Activated CD4-positive, alpha-beta memory T cell treated with anti-CD3 and anti-CD28 coated beads, Interleukin-2, amount 10 ng/mL, durations not matched to agents 7 days and 5 days (primary cell): ENCODE results near the gene STAMBPL1. TPM values are rescaled to one million over a fixed set of nuclear protein-coding genes. Genes with fewer than 3 reads are reported as not detected.

Source experiments
- CTCF ChIA-PET: fragments of 350-600 bp; sonication (Branson Sonifier 250); formaldehyde crosslinking; loops from one replicate; lab custom pipeline; 2021; ENCODE audit warnings: antibody characterized with exemption, inconsistent platforms; lab: Charles Lee
- POLR2A ChIA-PET: fragments of 350-600 bp; sonication (Branson Sonifier 250); formaldehyde crosslinking; loops from one replicate; lab custom pipeline; 2021; ENCODE audit warnings: antibody characterized with exemption; lab: Charles Lee
- DNase-seq: peaks from one replicate; pipeline ENCODE4 v3.0.0-alpha.2; 2020
- H3K27ac Mint-ChIP-seq: one replicate; pipeline ENCODE4 v1.8.0; 2021; ENCODE audit warnings: mild to moderate bottlenecking, mixed read lengths
- H3K27me3 Mint-ChIP-seq: one replicate; pipeline ENCODE4 v1.8.0; 2021; ENCODE audit warnings: mixed read lengths
- H3K36me3 Mint-ChIP-seq: one replicate; pipeline ENCODE4 v1.8.0; 2021; ENCODE audit warnings: low read depth, mixed read lengths
- H3K4me1 Mint-ChIP-seq: one replicate; pipeline ENCODE4 v1.8.0; 2021; ENCODE audit warnings: mixed read lengths
- H3K4me3 Mint-ChIP-seq: one replicate; pipeline ENCODE4 v1.8.0; 2021; ENCODE audit warnings: mild to moderate bottlenecking, mixed read lengths
- H3K9me3 Mint-ChIP-seq: one replicate; pipeline ENCODE4 v1.8.0; 2021; ENCODE audit warnings: mixed read lengths
- total RNA-seq, 2 experiments: library from RNA; stranded (reverse); gene quantifications; one replicate each; pipeline ENCODE4 v1.2.3, GENCODE V29; 2021

Gene STAMBPL1
- total RNA-seq, 2 experiments from 2014 or later: 43.2 to 48.5 TPM

DNA sequence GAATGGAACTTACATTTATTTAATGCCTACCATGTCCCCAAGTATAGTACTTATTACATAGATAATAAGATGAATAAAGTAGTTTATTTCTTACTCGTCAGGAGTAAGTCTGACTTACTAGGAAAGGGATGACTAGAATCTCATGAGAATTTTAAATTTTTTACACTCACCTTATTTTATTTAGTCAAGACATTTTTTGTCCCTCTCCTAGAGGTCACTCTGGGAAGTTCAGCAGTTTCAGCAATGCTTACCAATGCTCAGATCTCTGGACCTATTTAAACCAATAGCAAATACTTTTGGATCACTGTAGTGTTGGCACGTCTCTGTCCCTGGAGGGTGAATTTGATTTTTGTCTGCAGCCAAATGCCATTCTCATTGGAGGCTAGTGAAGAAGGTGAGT, 83.3 kb downstream of the STAMBPL1 start:
- no peak overlapping the region for H3K4me3 Mint-ChIP-seq
- CTCF ChIA-PET: interaction anchor here (1.1 to 2.3 kb wide), 3 partner anchors 27 to 254 kb away, joined by 3 to 9 read pairs (median 5); partner anchors contain the start of gene FAS
- H3K27me3 Mint-ChIP-seq: no peaks in the 10 kb centered on the region
- H3K4me1 Mint-ChIP-seq: peaks cover 29% of the 10 kb centered on the region
- POLR2A ChIA-PET: interaction anchor here (1.1 kb wide), 1 partner anchor 32 kb away, joined by 3 read pairs; no protein-coding TSS in a partner anchor
- peaks cover 2% of the 10 kb centered on the region for H3K36me3 Mint-ChIP-seq
- H3K9me3 Mint-ChIP-seq: no peaks in the 10 kb centered on the region
- H3K27ac Mint-ChIP-seq: no peak overlapping the region
- no peak for DNase-seq

DNA sequence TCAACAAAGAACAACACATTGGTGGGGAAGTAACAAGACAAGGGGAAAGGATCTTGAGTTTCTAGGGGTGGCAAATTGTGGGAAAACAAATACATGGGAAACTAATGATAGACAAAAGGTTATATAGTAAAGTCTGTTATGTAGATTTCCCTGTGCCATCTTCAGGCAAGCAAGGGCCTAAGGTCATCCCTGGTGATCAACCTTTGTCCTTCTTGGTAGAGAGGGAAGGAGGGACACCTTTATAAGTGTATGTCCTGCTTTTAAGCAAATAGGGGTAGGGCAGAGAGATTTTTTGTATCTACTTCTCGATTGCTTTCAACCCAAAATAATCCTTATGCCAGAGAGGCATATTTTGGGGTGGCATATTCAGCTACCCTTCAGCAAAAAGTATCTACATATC, 84.3 kb downstream of the STAMBPL1 start:
- POLR2A ChIA-PET: interaction anchor here (1.2 kb wide), 1 partner anchor 27 kb away, joined by 6 read pairs; the partner anchor contains the start of gene FAS

DNA sequence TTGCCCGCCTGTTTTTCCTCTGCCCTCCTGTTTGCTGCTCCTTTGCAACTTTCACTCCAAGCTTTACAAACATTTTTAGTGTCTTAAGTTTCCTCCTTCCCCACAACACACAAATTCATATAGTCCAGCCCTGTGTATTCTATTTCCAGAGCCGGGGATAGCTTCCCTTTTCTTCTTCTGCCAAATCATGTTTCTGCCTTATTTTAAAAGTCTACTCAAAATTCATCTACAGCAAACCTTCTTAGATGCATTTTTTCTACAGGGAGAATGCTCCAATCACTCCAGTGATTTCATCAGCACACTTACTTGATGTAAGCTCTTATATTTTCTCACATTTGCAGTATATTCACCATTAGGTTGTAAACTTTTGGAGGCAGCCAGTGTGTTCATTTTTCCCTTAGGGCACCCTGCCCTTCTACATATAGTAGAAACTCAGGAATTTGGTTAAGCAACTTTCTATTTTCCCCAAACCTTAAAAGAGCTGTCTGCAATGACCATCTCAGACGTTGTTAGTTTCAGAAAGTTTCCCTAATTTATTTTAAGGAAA, 84.9 kb downstream of the STAMBPL1 start:
- H3K36me3 Mint-ChIP-seq: peaks cover 2% of the 10 kb centered on the region
- no peaks in the 10 kb centered on the region for H3K27me3 Mint-ChIP-seq
- ChIA-PET CTCF (interaction anchor here (2.3 kb wide), 1 partner anchor 31 kb away, joined by 9 read pairs; no protein-coding TSS in a partner anchor), POLR2A (interaction anchor here (1.2 kb wide), 1 partner anchor 26 kb away, joined by 6 read pairs; the partner anchor contains the start of gene FAS)
- no peak overlapping the region for H3K4me3 Mint-ChIP-seq
- no peak overlapping the region for H3K27ac Mint-ChIP-seq
- H3K9me3 Mint-ChIP-seq: no peaks in the 10 kb centered on the region
- no peak for DNase-seq
- peaks cover 28% of the 10 kb centered on the region for H3K4me1 Mint-ChIP-seq

More for the DNA sequence above, 84.3 kb downstream of the STAMBPL1 start:
- peaks cover 29% of the 10 kb centered on the region for H3K4me1 Mint-ChIP-seq
- H3K9me3 Mint-ChIP-seq: no peaks in the 10 kb centered on the region
- no peaks in the 10 kb centered on the region for H3K27me3 Mint-ChIP-seq
- H3K4me3 Mint-ChIP-seq: no peak overlapping the region
- CTCF ChIA-PET: interaction anchor here (2.3 kb wide), 1 partner anchor 30 kb away, joined by 9 read pairs; no protein-coding TSS in a partner anchor
- peaks cover 2% of the 10 kb centered on the region for H3K36me3 Mint-ChIP-seq
- H3K27ac Mint-ChIP-seq: no peak overlapping the region
- no peak for DNase-seq

DNA sequence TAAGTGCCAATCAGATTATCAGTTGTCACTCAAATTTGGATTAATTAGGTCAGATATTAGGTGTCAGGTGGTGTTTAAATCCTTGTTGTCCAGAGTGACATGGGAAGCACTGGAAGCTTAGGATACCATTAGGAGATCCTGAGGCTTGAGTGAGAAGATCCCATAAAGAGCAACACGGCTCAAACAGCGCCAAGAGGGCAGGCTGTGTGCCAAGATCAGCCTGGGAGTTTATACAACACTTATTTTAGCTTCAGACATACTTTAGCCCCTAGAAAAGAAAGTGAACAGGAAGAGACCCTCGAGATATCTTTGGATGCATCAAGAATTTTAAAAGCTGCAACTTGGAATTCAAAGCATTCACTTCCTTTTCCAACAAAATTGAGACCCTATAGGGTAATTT, 86.8 kb downstream of the STAMBPL1 start:
- DNase-seq: no peak
- H3K9me3 Mint-ChIP-seq: no peaks in the 10 kb centered on the region
- H3K27me3 Mint-ChIP-seq: no peaks in the 10 kb centered on the region
- H3K36me3 Mint-ChIP-seq: peaks cover 2% of the 10 kb centered on the region
- CTCF ChIA-PET: interaction anchor here (0.5 kb wide), 1 partner anchor 24 kb away, joined by 3 read pairs; no protein-coding TSS in a partner anchor
- POLR2A ChIA-PET: no interaction called here
- H3K27ac Mint-ChIP-seq: no peak overlapping the region
- peaks cover 12% of the 10 kb centered on the region for H3K4me1 Mint-ChIP-seq
- H3K4me3 Mint-ChIP-seq: no peak overlapping the region

DNA sequence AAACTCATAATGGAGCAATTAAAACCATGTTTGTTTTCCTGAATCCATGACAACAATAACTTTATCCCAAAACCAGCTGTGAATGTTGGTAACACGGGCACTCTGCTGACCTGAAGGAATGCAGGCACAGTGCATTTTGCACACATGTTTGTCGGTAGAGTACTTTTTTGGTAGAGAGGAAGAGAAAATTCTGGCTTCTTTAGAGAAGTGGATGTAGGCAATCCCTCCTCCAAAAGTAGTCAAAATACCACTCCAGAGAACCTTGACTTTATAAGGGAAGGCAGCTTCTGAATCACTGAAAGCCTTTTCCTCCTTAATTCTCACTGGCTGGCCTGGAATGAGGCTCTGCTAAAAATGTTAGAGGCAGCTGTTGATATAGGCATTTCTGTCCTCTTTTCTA, 88.3 kb downstream of the STAMBPL1 start:
- peaks cover 2% of the 10 kb centered on the region for H3K36me3 Mint-ChIP-seq
- no peaks in the 10 kb centered on the region for H3K9me3 Mint-ChIP-seq
- no peak overlapping the region for H3K4me3 Mint-ChIP-seq
- ChIA-PET CTCF (no interaction called here), POLR2A (no interaction called here)
- no peak for DNase-seq
- H3K27me3 Mint-ChIP-seq: no peaks in the 10 kb centered on the region
- H3K4me1 Mint-ChIP-seq: peaks cover 6% of the 10 kb centered on the region
- no peak overlapping the region for H3K27ac Mint-ChIP-seq

DNA sequence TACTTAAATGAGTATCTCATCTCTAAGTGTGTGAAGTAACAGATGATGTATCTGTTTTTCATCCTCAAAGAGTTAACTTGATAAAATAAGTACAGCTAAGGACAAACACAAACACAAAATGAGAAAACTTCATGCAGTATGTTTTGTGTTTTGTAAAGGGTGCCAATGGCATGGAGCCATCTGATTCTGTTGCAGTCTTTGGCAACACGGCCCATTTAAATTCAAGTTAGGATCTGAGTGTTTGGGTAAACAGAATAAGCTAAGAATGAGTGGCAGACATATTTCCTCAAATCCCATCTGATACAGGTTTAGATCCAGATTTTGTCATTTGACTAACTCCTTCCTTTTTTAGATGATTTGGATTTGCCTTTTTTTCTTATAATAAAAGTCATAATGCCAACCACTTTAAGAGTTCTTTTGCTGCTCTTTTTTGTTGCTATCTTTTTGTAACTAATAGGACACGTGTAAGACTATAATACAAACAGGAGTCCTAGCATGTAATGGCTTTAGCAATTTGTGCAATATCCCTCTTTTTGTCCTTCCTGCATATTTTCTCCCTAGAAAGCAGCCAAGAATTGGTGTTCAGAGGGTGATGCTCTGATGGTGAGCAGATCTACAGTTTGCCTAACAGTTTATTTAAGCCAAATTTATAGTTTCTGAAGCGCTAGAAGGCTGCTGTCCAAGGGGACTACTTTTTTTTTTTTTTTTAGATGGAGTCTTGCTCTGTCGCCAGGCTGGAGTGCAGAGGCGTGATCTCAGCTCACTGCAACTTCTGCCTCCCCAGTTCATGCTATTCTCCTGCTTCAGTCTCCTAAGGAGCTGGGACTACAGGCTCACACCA, 91.4 kb downstream of the STAMBPL1 start:
- peaks cover 5% of the 10 kb centered on the region for H3K36me3 Mint-ChIP-seq
- CTCF ChIA-PET: interaction anchor here (0.7 kb wide), 1 partner anchor 35 kb away, joined by 3 read pairs; no protein-coding TSS in a partner anchor
- H3K27me3 Mint-ChIP-seq: no peaks in the 10 kb centered on the region
- H3K4me3 Mint-ChIP-seq: no peak overlapping the region
- no peaks in the 10 kb centered on the region for H3K9me3 Mint-ChIP-seq
- DNase-seq: no peak
- H3K4me1 Mint-ChIP-seq: peaks cover 22% of the 10 kb centered on the region
- no peak overlapping the region for H3K27ac Mint-ChIP-seq
- POLR2A ChIA-PET: interaction anchor here (0.7 to 1.0 kb wide), 2 partner anchors 20 to 141 kb away, joined by 3 read pairs; no protein-coding TSS in a partner anchor

Other genes starting within 250 kb of the STAMBPL1 start
- gene LIPF, start 215.8 kb upstream of the STAMBPL1 start, total RNA-seq: not detected
- gene LIPK, start 174.0 kb upstream of the STAMBPL1 start, total RNA-seq: not detected
- gene LIPN, start 120.2 kb upstream of the STAMBPL1 start, total RNA-seq: not detected
- gene LIPM, start 77.5 kb upstream of the STAMBPL1 start, total RNA-seq: not detected
- under 1 TPM; 0.15 to 0.18 TPM for gene ANKRD22, start 28.4 kb upstream of the STAMBPL1 start, total RNA-seq
- 10 to 100 TPM; 14.7 to 15.5 TPM for gene ACTA2, start 72.5 kb downstream of the STAMBPL1 start, total RNA-seq
- gene FAS, start 110.6 kb downstream of the STAMBPL1 start, total RNA-seq: 10 to 100 TPM; 91.1 to 96.4 TPM